GM12864 (cell line): ENCODE data around the gene CHST4.
"Not testable (repeated sequence)": the region's sequence is repeated elsewhere in the genome, so short reads cannot be mapped to it uniquely, and the experiment has no call there.

Experiments
- DNase-seq: peaks from one replicate; pipeline ENCODE4 v3.0.0-alpha.2; 2011; ENCODE audit warnings: low read depth
- H3K4me3 ChIP-seq: 2 replicates; pipeline ENCODE4 v1.5.1; 2011; ENCODE audit warnings: mild to moderate bottlenecking, low read depth, low read length, control low read depth
- CTCF ChIP-seq: IDR thresholded peaks from 2 replicates; pipeline ENCODE4 v1.5.1; 2011; ENCODE audit warnings: low read depth, mild to moderate bottlenecking, moderate library complexity, low read length, control low read depth, inconsistent platforms; ENCODE audit errors: missing control alignments

Gene CHST4

GRCh38 chr16:71500964-71501363, 25.3 kb upstream of the CHST4 start:
- DNase-seq: no peak
- no peak for TF ChIP-seq CTCF

GRCh38 chr16:71501547-71501946, 24.7 kb upstream of the CHST4 start:
- H3K4me3 ChIP-seq: no peak overlapping the region
- no peak for DNase-seq
- TF ChIP-seq CTCF: peak; percentile 29

More at GRCh38 chr16:71500964-71501363, 25.3 kb upstream of the CHST4 start:
- H3K4me3 ChIP-seq: no peak overlapping the region

- not testable (repeated sequence) for H3K4me3 ChIP-seq, DNase-seq
Measured at GRCh38 chr16:71504051-71504450, 22.2 kb upstream of the CHST4 start.

GRCh38 chr16:71504901-71505300, 21.3 kb upstream of the CHST4 start:
- H3K4me3 ChIP-seq: no peak overlapping the region
- no peak for DNase-seq
- no peak for TF ChIP-seq CTCF

- TF ChIP-seq CTCF: no peak
- no peak overlapping the region for H3K4me3 ChIP-seq
- no peak for DNase-seq
Measured at GRCh38 chr16:71507061-71507460, 19.2 kb upstream of the CHST4 start.

GRCh38 chr16:71513302-71513701, 12.9 kb upstream of the CHST4 start:
- no peak overlapping the region for H3K4me3 ChIP-seq
- DNase-seq: no peak
- no peak for TF ChIP-seq CTCF

- TF ChIP-seq CTCF: no peak
- no peak for DNase-seq
- H3K4me3 ChIP-seq: no peak overlapping the region
Measured at GRCh38 chr16:71514476-71514875, 11.8 kb upstream of the CHST4 start.

GRCh38 chr16:71515026-71515425, 11.2 kb upstream of the CHST4 start:
- DNase-seq: no peak
- no peak for TF ChIP-seq CTCF

More at GRCh38 chr16:71515026-71515425, 11.2 kb upstream of the CHST4 start:
- no peak overlapping the region for H3K4me3 ChIP-seq
